Fibroblast of skin of abdomen (primary cell): Measurements from ENCODE around the gene CYTH3.
"Not testable (repeated sequence)": the region's sequence is repeated elsewhere in the genome, so short reads cannot be mapped to it uniquely, and the experiment has no call there.

Experiments used
- DNase-seq: peaks from one replicate; pipeline ENCODE4 v3.0.0-alpha.2; 2013

The CYTH3 gene

GRCh38 chr7:6228361-6229229, 43.8 kb downstream of the CYTH3 start:
- DNase-seq = peak; percentile 48

GRCh38 chr7:6227294-6227846, 45.1 kb downstream of the CYTH3 start:
- peak; percentile 71 for DNase-seq

- DNase-seq = peak; percentile 89
Observed at GRCh38 chr7:6226194-6226799, 46.1 kb downstream of the CYTH3 start.

- DNase-seq = not testable (repeated sequence)
Observed at GRCh38 chr7:6223411-6223810, 49.0 kb downstream of the CYTH3 start.

- DNase-seq = not testable (repeated sequence)
Observed at GRCh38 chr7:6223010-6223409, 49.4 kb downstream of the CYTH3 start.

- DNase-seq = peak; percentile 21
Observed at GRCh38 chr7:6221340-6222319, 50.8 kb downstream of the CYTH3 start.

- no peak for DNase-seq
Observed at GRCh38 chr7:6218329-6218728, 54.1 kb downstream of the CYTH3 start.

GRCh38 chr7:6212008-6212407, 60.4 kb downstream of the CYTH3 start:
- no peak for DNase-seq

GRCh38 chr7:6210621-6211372, 61.6 kb downstream of the CYTH3 start:
- no peak for DNase-seq

GRCh38 chr7:6209340-6209739, 63.1 kb downstream of the CYTH3 start:
- no peak for DNase-seq

GRCh38 chr7:6208573-6209328, 63.7 kb downstream of the CYTH3 start:
- no peak for DNase-seq

- peak; percentile 73 for DNase-seq
Observed at GRCh38 chr7:6205971-6206660, 66.3 kb downstream of the CYTH3 start.

GRCh38 chr7:6203381-6203780, 69.0 kb downstream of the CYTH3 start:
- DNase-seq = no peak

- no peak for DNase-seq
Observed at GRCh38 chr7:6202117-6202516, 70.3 kb downstream of the CYTH3 start.

GRCh38 chr7:6200971-6201370, 71.5 kb downstream of the CYTH3 start:
- no peak for DNase-seq

- no peak for DNase-seq
Observed at GRCh38 chr7:6198689-6199595, 73.5 kb downstream of the CYTH3 start.

GRCh38 chr7:6197801-6198551, 74.4 kb downstream of the CYTH3 start:
- no peak for DNase-seq

GRCh38 chr7:6193709-6194108, 78.7 kb downstream of the CYTH3 start:
- DNase-seq = no peak
